IMR-90 (cell line): ENCODE results near the gene AMPD1.

Source experiments
- RAD21 ChIP-seq: IDR thresholded peaks from 2 replicates; pipeline ENCODE4 v1.6.1; 2012; ENCODE audit warnings: low read length, improper control_type of control experiment
- RCOR1 ChIP-seq: IDR thresholded peaks from 2 replicates; pipeline ENCODE4 v1.6.1; 2012; ENCODE audit warnings: mild to moderate bottlenecking, low read length, improper control_type of control experiment; ENCODE audit not compliant: insufficient replicate concordance
- USF2 ChIP-seq: fragments of 150-350 bp; IDR thresholded peaks from 2 replicates; pipeline ENCODE4 v1.6.1; 2017; ENCODE audit warnings: mild to moderate bottlenecking, antibody characterized with exemption, low read length, low read depth
- TF ChIP-seq, protein P1 (sequence below): conservative IDR thresholded peaks from 2 replicates; pipeline ENCODE4 v1.5.1; 2012; ENCODE audit warnings: mild to moderate bottlenecking, low read depth, low read length, improper control_type of control experiment

DNA sequence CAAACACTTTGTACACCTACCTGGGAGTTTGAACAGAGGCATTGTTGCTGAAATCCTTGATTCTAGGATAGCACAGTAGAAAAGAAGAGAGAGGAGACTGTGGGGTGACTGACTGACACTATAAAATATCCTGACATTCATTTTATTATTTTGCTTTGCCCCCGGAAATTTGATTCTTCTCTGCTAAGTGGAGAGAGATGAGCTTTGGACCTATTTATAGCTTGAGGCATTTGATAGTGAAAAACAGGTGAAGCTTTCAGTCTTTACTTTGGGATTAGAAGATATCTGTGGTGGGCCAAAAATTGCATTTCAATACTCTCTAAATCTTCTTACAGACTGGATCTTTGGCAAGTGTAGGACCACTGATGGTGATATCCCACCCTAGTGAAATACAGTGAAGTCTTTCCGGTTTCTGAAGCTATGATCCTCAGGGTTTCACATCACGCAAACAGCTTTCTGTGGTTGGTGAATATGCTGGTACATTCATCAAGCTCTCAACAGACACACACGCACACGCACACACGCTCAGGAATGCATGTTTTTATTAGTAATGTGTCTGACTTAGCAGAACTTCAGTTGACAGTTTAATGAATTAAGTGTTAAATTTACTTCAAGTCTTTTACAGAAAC is at the start of gene AMPD1:
- TF ChIP-seq, protein P1, sequence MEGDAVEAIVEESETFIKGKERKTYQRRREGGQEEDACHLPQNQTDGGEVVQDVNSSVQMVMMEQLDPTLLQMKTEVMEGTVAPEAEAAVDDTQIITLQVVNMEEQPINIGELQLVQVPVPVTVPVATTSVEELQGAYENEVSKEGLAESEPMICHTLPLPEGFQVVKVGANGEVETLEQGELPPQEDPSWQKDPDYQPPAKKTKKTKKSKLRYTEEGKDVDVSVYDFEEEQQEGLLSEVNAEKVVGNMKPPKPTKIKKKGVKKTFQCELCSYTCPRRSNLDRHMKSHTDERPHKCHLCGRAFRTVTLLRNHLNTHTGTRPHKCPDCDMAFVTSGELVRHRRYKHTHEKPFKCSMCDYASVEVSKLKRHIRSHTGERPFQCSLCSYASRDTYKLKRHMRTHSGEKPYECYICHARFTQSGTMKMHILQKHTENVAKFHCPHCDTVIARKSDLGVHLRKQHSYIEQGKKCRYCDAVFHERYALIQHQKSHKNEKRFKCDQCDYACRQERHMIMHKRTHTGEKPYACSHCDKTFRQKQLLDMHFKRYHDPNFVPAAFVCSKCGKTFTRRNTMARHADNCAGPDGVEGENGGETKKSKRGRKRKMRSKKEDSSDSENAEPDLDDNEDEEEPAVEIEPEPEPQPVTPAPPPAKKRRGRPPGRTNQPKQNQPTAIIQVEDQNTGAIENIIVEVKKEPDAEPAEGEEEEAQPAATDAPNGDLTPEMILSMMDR: no peak
- no peak for TF ChIP-seq USF2
- TF ChIP-seq RCOR1: no peak
- no peak for TF ChIP-seq RAD21
